ENCODE results near the gene CHID1.
A peak's percentile ranks its signal among the peaks of the same experiment; 100 is the strongest.

DNA sequence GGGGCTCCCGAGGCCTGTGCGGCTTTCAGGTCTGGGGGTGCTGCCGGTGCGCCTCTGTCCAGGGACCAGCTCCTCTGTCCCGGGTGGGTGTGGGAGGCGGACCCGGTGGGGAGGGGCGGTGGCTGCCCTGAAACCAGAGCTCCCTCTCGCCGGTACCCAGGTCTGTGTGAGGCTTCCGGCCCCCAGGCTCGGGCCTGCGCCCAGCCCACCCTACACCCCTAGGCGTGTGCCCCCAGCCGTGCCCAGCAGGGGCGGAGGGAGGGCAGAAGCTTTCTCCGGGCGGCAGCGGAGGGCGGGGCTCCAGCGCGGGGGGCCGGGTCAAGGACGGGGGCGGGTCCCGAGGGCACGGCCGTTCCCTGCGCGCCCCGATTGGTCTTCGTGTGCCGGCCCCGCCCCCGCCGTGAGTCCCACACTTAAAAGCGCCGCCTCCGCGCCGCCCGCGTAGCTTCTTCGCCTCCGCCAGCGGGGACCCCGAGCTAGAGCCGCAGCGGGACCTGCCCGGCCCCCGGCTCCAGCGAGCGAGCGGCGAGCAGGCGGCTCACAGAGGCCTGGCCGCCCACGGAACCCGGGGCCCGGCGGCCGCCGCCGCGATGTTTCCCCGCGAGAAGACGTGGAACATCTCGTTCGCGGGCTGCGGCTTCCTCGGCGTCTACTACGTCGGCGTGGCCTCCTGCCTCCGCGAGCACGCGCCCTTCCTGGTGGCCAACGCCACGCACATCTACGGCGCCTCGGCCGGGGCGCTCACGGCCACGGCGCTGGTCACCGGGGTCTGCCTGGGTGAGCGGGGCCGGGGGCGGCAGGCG is 91.3 kb downstream of the CHID1 start:
- TF ChIP-seq SPI1 (IDR thresholded peaks at IDR 0.05; ENCODE audit: borderline replicate concordance, low read depth, low read length): no peak
- TF ChIP-seq, protein P1, sequence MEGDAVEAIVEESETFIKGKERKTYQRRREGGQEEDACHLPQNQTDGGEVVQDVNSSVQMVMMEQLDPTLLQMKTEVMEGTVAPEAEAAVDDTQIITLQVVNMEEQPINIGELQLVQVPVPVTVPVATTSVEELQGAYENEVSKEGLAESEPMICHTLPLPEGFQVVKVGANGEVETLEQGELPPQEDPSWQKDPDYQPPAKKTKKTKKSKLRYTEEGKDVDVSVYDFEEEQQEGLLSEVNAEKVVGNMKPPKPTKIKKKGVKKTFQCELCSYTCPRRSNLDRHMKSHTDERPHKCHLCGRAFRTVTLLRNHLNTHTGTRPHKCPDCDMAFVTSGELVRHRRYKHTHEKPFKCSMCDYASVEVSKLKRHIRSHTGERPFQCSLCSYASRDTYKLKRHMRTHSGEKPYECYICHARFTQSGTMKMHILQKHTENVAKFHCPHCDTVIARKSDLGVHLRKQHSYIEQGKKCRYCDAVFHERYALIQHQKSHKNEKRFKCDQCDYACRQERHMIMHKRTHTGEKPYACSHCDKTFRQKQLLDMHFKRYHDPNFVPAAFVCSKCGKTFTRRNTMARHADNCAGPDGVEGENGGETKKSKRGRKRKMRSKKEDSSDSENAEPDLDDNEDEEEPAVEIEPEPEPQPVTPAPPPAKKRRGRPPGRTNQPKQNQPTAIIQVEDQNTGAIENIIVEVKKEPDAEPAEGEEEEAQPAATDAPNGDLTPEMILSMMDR (IDR thresholded peaks at IDR 0.05 in 2 of 3, conservative IDR thresholded peaks at IDR 0.05 in 1 of 3; ENCODE audit: insufficient read depth in 2 of 3, low read depth in 1 of 3, low read length in 3 of 3): no peak
- TF ChIP-seq SRF (CRISPR knock-in tag; IDR thresholded peaks at IDR 0.05): no peak
- TF ChIP-seq, protein P2, sequence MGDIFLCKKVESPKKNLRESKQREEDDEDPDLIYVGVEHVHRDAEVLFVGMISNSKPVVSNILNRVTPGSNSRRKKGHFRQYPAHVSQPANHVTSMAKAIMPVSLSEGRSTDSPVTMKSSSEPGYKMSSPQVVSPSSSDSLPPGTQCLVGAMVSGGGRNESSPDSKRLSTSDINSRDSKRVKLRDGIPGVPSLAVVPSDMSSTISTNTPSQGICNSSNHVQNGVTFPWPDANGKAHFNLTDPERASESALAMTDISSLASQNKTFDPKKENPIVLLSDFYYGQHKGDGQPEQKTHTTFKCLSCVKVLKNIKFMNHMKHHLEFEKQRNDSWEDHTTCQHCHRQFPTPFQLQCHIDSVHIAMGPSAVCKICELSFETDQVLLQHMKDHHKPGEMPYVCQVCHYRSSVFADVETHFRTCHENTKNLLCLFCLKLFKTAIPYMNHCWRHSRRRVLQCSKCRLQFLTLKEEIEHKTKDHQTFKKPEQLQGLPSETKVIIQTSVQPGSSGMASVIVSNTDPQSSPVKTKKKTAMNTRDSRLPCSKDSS (IDR thresholded peaks at IDR 0.05; ENCODE audit: low read depth, partially characterized antibody): no peak
- TF ChIP-seq BMI1 (IDR thresholded peaks at IDR 0.05; ENCODE audit: low read length): no peak
- no peak for TF ChIP-seq ELF1 (tag; IDR thresholded peaks at IDR 0.05)
- TF ChIP-seq, protein P3, sequence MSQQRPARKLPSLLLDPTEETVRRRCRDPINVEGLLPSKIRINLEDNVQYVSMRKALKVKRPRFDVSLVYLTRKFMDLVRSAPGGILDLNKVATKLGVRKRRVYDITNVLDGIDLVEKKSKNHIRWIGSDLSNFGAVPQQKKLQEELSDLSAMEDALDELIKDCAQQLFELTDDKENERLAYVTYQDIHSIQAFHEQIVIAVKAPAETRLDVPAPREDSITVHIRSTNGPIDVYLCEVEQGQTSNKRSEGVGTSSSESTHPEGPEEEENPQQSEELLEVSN (IDR thresholded peaks at IDR 0.05; ENCODE audit: borderline replicate concordance in 1 of 2, extremely low read depth in 1 of 2, insufficient read depth in 1 of 2, insufficient read length in 1 of 2, low read depth in 1 of 2, low read length in 1 of 2, poor library complexity in 1 of 2, severe bottlenecking in 1 of 2): peak; percentile 26 to 70
